Superior temporal gyrus (tissue), 1 donor: ENCODE measurements around the gene CD9.
"Not testable (repeated sequence)": the region's sequence is repeated elsewhere in the genome, so short reads cannot be mapped to it uniquely, and the experiment has no call there.

Source experiments
- DNase-seq: peaks from one replicate; pipeline ENCODE4 v3.0.0-alpha.2; 2016; ENCODE audit errors: extremely low spot score

Gene CD9

DNA sequence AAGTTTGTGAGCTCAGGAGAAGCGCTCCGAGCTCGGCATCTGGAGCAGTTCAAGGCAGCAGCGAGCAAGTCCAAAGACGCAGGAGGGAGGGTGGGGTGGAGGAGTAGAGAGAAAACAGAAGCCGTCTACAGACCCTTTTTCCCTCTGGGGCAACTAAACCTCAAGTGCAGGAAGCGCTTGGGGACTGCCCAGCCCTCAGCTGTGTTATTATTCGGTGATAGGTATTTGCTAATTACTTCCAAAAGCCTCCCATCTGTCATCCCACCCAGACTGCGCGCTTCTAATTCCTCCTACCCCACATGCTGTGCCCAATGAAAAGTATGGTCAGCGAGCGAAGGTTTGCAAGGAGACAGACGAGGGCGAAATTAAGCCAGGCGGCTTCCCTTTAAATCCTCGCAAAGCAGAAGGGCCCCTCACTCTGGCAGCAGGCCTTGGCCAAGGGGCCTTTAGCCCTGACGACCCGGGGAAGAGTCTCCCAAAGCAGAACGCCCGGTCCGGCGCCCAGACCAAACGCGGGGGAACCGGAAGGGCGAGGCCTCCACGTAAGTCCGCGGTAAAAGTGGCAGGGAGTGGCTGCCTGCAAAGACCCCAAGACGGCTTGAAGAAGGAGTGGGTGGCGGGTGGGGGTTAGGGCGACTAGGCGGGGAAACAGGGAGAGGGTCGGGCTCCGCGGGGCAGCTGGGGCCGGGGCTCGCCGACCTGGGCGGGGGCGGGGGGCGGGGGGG is 507 bp upstream of the CD9 start:
- no peak for DNase-seq

DNA sequence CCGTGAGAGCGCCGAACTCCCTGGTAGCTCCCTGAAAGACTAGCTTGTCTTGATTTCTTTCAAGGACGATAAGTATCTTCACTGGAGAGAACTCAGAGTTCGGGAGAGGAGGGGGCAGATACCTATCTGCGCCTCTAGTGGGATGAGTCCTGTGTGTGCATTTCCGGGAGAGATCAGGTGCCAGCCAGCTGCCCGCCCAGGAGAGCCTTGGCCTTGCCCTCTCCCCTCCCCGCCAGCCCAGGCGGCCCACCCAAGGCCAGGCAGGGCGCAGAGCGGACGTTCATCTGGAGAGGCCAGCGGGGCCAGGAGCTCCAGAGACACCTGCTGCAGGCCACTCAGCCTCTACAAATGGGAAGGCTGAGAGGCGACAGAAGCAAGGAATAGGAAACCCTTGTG is 1.0 kb downstream of the CD9 start:
- no peak for DNase-seq

DNA sequence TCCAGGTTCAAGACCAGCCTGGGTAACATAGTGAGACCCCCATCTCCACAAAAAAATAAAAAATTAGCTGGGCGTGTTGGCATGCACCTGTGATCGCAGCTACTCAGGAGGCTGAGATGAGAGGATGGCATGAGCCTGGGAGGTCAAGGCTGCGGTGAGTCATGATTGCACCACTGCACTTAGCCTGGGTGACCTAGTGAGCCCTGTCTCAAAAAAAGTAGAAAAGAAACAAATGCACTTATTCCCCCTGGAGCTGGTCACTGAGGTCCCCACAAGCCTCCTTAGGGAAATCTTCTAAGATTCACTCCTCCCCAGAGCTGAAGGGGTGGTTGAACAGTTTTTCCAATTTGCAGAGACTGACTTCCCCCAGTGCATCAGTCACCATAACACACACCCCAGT is 1.6 kb downstream of the CD9 start:
- no peak for DNase-seq

- peak; percentile 47 for DNase-seq
Observed at GRCh38 chr12:6202304-6202703, 2.1 kb downstream of the CD9 start.

DNA sequence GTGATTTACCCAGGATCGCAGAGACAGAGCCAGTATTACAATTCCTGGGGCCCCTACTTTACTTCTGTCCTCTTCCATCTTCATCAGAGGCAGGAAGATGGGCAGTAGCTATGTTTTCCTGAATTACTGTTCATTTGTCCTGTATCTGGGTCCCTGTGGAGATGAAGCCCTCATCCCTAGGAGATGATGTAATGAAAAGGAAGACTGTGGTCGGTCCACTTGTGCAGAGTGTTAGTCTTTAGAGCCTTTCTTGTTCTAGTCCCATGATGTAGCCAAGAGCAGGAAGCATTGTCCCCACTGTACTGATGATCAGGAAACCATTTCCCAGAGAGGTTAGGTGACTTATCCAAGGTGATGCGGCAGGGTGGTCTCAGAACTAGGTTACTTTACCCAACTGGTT is 2.6 kb downstream of the CD9 start:
- no peak for DNase-seq

GRCh38 chr12:6203601-6204000 is 3.4 kb downstream of the CD9 start:
- DNase-seq, result no peak

DNA sequence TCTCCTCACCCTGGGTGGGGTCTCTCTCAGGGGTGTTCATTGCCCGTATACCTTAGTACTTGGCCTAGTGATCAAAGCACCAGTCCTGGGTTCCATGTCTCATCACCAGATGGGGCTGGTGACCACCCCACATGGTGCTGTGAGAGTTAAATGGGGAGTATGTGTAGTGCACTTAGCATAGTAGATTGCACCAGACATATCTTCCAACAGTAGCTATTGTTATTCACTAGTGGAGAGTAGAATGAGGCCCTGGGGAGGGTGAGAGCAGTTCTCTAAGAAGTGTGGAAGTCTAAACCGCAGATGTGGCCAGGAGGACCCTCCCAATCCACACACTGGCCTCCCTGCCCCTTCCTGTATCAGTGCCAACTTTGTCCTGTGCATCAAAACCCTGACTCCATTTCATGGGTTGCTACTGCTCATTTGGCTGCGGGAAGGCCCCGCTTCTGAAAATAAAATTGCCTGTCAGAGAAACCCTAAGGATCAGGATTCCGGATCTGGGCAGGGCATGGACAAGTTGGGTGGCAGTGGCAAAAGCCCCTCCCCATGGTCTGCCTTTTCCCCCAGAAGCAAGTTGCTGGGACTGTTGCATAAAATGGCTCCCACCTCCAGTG is 4.4 kb downstream of the CD9 start:
- DNase-seq, result peak; percentile 25

- DNase-seq, result peak; percentile 25
Observed at GRCh38 chr12:6205144-6205539, 4.9 kb downstream of the CD9 start.

GRCh38 chr12:6205761-6206160 is 5.6 kb downstream of the CD9 start:
- DNase-seq, result no peak

DNA sequence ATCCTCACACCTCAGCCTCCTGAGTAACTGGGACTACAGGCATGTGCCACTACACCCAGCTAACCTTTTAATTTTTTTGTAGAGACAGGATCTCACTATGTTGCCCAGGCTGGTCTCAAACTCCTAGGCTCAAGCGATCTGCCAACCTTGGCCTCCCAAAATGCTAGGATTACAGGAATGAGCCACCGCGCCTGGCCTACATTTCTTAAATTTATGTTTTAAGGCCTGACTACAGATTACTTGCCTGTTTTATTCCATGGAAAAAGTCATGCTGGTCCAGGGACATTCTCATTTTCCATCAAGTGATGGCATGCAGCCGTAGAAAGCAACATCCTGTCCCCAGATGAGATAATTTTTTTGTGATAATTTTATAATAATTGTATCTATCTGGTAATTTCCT is 6.1 kb downstream of the CD9 start:
- DNase-seq, result no peak

DNA sequence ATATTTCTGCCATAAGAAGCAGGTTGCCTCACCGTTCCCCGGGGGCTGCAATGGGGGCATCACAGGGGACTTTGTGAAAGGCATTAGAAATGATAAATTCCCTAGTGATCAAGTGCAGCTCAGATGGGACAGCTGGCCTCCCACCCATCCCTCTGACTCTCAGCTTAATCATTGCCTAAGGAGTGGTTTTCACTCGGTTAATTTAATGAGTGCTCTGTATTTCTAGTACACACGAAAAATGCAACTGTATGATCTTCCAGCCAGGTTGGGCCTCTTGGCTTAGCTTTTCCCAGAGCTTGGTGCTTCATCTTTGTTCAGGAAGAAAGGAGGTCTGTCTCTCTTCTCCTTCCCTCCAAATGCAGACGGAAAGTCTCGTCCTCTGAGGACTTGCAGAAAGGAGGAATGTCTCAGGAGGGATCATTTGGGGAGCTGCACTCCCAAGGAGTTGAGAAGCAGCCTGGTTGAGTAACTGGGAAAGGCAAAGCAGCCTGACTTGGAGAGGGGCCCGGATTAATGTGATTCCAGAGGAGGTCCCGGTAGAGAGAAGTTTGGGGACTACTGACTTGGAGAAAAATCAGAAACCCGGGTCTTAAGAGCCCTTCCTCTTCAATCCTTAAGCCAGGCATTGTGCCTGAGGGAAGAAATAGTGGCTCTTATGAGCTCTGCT is 7.2 kb downstream of the CD9 start:
- peak; percentile 16 for DNase-seq

DNA sequence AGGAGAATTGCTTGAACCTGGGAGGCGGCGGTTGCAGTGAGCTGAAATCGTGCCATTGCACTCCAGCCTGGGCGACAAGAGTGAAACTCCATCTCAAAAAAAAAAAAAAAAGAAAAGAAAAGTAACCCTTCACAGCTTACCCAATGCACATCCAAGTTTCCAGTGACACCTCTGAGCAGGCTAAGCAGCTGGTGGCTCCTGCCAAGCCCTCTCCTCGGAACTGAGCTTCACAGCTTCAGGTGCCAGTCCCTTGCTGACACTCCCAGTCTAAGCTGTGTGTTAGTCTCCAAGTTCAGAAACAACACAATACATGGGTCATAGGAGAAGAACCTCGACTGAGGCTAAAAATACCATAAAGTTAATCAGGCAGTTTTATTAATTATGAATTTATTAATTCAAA is 7.9 kb downstream of the CD9 start:
- DNase-seq, result no peak

- not testable (repeated sequence) for DNase-seq
Observed at GRCh38 chr12:6209428-6209827, 9.2 kb downstream of the CD9 start.

DNA sequence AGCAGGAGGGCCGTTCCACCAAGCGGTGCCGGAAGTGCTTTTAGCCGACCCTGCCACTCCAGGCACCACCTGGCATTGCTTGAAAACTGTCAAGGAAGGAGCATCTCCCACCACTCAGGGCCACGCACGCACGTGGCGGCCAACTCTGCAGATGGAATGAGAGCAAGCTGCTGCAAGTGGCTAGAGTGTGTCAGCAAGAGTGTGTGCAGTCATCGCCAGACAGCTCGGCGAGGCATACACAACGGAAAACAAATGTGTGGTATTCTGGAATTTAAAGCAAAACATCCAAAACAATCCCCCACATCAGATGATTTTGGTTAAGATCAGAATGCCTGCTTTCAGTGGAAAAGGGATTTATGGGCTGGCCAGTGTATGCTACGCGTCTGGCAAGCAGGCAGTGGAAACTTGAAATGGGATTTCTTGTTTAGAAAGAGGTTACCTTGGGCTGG is 11.2 kb downstream of the CD9 start:
- no peak for DNase-seq

DNA sequence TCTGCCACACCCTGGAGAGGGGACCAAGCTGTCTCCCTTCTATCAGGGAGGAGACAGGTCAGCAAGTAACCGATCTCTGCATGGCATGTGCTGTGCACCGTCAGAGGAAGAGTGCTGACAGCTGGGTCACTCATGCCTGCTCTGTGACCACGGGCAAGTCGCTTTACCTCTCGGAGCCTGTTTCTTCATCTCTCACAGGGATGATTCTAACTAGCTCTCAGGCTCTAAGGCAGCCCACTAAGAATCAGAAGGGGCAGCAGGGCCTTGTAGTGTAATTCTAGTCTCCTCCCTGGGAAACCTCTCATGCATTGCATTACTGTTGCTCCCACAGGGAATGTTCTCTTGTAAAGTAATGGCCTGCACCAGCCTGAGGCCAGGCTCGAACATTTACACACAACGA is 11.9 kb downstream of the CD9 start:
- no peak for DNase-seq

DNA sequence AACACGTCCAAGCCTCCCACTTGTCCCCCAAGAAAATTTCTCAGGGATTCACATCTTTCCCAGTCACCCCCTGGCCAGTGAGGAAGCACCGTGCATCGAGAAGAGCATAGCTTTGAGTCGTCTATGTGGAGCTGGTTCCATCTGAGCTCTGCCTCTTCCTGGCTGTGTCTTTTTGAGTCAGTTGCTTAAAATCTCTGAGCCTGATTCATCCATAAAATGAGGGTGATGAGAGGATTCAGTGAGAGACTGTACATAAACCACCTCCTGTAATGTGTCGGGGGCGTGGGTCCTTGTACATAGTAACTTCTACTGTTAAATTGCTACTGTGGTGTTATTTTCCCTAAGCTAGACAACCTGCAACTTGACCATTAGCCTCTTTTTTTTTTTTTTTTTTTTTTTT is 13.8 kb downstream of the CD9 start:
- DNase-seq, result peak; percentile 20

- no peak for DNase-seq
Observed at GRCh38 chr12:6214633-6215032, 14.4 kb downstream of the CD9 start.

DNA sequence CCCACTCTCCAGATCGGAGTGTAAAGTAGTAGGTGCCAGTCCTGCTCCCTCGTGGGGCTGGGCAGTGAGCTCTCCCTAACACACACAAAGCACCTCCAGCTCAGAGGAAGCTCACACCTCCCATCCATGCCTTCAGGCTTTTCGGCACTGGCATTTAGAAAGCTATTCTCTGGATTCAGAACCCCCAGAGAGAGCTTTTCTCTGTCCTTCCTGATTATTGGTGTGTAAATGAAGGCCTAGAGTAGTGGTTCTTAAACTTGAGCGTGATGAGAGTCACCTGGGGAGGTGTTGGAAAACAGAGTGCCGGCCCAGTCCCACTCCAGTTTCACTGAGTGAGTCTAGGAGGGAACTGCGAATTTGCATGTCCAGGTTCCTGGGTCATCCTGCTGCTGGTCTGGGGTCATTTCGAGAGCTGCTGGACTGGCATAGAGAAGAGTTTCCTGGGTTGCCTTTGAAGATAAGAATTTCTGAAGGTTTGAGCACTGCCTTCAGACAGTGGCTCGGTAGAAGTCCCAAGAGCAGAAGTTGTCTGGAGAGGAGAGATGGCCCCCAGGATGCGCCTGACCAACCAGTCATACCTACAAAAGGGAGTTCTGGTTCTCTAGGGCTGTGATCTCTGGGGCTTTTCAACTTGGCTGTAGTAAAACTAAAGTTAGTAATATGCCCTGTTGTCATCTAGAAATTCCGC is 15.1 kb downstream of the CD9 start:
- no peak for DNase-seq

DNA sequence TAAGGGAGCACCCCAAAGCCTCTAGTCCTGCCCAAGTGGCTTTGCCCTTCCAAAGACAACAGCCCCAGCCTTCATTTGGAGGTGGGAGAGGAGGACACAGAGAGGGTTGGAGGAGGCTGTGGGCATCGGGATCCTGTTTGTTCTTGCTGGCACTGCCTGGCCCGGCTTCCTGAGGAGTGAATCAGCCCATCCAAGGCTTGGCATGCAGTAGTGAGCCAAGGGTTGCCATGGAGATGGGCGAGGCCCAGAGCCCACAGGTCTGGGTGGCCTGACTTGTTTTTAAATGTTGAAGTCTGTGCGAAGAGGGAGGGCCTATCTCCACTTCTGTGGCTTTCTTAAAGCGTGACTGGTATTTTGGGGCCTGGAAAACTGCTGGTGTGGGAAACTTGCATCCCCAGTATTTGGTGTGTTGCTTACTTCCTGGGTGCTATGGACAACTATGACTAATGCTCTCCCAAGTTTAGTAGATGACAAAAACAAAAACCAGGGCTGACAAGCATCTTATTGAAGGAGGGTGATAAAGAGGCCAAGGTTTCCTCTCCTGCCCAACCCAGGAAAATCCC is 15.8 kb downstream of the CD9 start:
- peak; percentile 78 for DNase-seq

GRCh38 chr12:6216581-6216980 is 16.4 kb downstream of the CD9 start:
- peak; percentile 36 for DNase-seq

DNA sequence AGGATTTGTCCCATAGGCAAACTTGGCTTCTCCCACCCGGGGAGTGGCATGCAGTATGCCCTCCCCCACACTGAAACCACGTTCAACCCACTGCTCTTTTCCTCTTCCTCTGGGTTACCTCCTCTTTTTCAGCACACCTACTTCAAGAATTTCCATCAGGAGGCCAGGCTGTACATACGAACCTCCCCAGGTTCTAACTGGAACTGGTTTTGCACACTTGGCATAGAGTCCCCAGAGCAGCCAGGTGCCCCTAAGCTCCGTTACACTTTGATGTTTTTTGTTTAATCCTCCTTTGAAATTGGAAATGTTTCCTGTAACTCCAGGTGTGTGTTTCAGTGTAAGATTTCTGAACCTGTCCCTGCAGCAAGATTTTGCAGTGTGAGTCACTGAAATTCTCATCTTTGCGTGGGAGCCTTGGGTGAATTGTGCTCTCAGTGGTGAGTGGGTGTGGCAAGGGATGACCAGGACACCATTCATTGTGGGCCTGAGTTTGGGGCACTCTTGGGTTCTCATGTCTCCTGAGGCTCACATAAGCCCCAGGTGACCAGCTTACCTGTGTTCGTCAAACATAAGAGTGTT is 18.2 kb downstream of the CD9 start:
- no peak for DNase-seq

DNA sequence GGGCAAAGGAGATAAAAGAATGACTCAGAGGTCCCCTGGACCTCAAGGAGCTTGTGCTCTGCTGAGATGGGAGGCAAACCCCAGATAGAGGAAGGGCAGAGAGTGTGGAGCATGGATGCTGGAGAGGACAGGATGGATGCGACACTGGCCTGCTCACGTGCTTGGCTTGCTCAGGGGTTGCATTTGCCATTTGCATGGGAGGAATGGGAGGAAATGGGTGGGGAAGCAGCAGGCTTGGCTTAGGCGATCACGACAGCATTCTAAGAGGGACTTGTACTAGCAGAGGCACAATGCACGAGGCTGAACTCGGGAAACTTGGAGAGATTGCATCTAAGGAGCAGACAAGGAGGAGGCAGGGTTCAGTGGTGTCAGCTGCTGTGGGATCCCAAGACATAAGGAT is 19.8 kb downstream of the CD9 start:
- DNase-seq, result no peak
